Heart left ventricle (tissue), 16 donors: Measurements from ENCODE around the gene MYBPC2. TPM values are rescaled to one million over a fixed set of nuclear protein-coding genes. Genes with fewer than 3 reads are reported as not detected.

Experiments used
- ATAC-seq, 4 donors: fragments of 200-7000 bp; cut with Tn5 transposase; one replicate each; pipeline ENCODE4 v1.9.1; 2020 to 2022; ENCODE audit warnings: moderate library complexity in 4 of 4, mild to moderate bottlenecking in 3 of 4, moderate number of reproducible peaks in 1 of 4
- DNase-seq, 5 donors: peaks; one replicate each; pipeline ENCODE4 v3.0.0-alpha.2; 2020
- H3K27ac ChIP-seq, 12 donors: fragments of 200-600 bp; sonication (generic) in 4 of 12; one replicate each; pipeline versions ENCODE4 v1.5.0 to v1.8.0; 2016 to 2022; ENCODE audit warnings: mild to moderate bottlenecking in 2 of 12
- H3K27me3 ChIP-seq, 9 donors: fragments of 200-600 bp; sonication (generic) in 2 of 9; one replicate each; pipeline versions ENCODE4 v1.5.1 to v1.8.0; 2016 to 2022; ENCODE audit warnings: mild to moderate bottlenecking in 3 of 9
- H3K36me3 ChIP-seq, 9 donors: fragments of 200-600 bp; sonication (generic) in 2 of 9; one replicate each; pipeline versions ENCODE4 v1.5.0 to v1.8.0; 2018 to 2022; ENCODE audit warnings: mild to moderate bottlenecking in 2 of 9
- H3K4me1 ChIP-seq, 12 donors: fragments of 200-600 bp; sonication (generic) in 4 of 12; one replicate each; pipeline versions ENCODE4 v1.5.0 to v1.8.0; 2016 to 2022; ENCODE audit warnings: mild to moderate bottlenecking in 3 of 12
- H3K4me3 ChIP-seq, 12 donors: fragments of 200-600 bp; sonication (generic) in 4 of 12; one replicate each; pipeline versions ENCODE4 v1.5.0 to v1.8.0; 2017 to 2022; ENCODE audit warnings: mild to moderate bottlenecking in 9 of 12, moderate library complexity in 4 of 12
- H3K9me3 ChIP-seq, 12 donors: fragments of 200-600 bp; sonication (generic) in 4 of 12; one replicate each; pipeline versions ENCODE4 v1.5.0 to v1.8.0; 2016 to 2022; ENCODE audit warnings: mild to moderate bottlenecking in 1 of 12
- CTCF ChIP-seq, 12 donors: fragments of 200-600 bp; sonication (generic) in 4 of 12; IDR thresholded peaks; one replicate each; pipeline versions ENCODE4 v1.5.0 to v1.8.0; 2018 to 2022; ENCODE audit warnings: antibody characterized with exemption in 12 of 12, mild to moderate bottlenecking in 5 of 12
- POLR2A ChIP-seq, 2 donors: fragments of 450-650 bp; IDR thresholded peaks; one replicate each; pipeline ENCODE4 v1.6.1; 2017; ENCODE audit warnings: antibody characterized with exemption in 2 of 2, mild to moderate bottlenecking in 2 of 2, moderate library complexity in 2 of 2
- WGBS, 4 donors: extraction: QIAGEN DNeasy Blood & Tissue Kit in 2 of 4; methylation state at CpG; one replicate each; pipeline versions ENCODE4 v1.1.5 to v1.1.7; 2013 to 2018; 5-methylcytosine and 5-hydroxymethylcytosine counted together
- intact Hi-C, 10 donors: fragments of 100-400 bp; cut with DNase I; formaldehyde crosslinking; loops; one replicate each; pipeline versions ENCODE4 v1.11.1 to v1.14.2; 2022
- polyA plus RNA-seq, 2 donors: library from polyadenylated mRNA; stranded (reverse); fragments of 200-250 nt; gene quantifications; one replicate each; pipeline ENCODE4 v1.2.3, GENCODE V29; 2013
- total RNA-seq, 9 donors: library from RNA; depleted of rRNA in 2 of 9; stranded (reverse); fragments of >200 nt in 2 of 9; fragmentation: NEBNext Ultra II Directional in 3 of 9; extraction: Animal tissue kit (Norgen Biotek cat#: 25700) in 3 of 9; gene quantifications; one replicate each; pipeline versions ENCODE4 v1.1.0 to v1.2.4, GENCODE V29; 2016 to 2023
- donor health status: ischemic (EF 13 %, LVEDD 7.1; RV severe dilation, severe dysfunction).
- donor health status: healthy with polysubstance abuse.
- donor health status: DM: no; HTN: yes; CAD: no.
- donor health status: DM: no; HTN: no; CAD: no.
- donor health status: ischemic (EF 25% LVEDD 6.9; RV normal size, moderate dysfunction).
- donor health status: ischemic (EF 25% LVEDD 5.7; RV mildly dilated, moderate dysfunction).
- donor health status: healthy.
- donor health status: DM: yes; HTN: yes; CAD: no.
- donor health status: ischemic (EF 35%, LVEDD 5.7; RV mildly dilated, moderate dysfunction).
- donor health status: nonischemic (EF 11% LVEDD 7.7; RV severe dilation, severe dysfunction).
- donor health status: DM: yes; HTN: yes; CAD: no.
- donor health status: PGD.
- donor health status: ischemic (EF 29% LVEDD 5.4; RV normal size, mild dysfunction).
- donor health status: nonischemic (EF 23%, LVEDD 6.1; RV moderate dilation, normal function).

Gene MYBPC2
- total and polyA plus RNA-seq, 11 donors: 0.09 to 0.35 (median 0.28) TPM; not detected in 8

GRCh38 chr19:50498219-50499056 lies 65.7 kb downstream of the MYBPC2 start:
- no peaks in the 10 kb centered on the region for H3K36me3 ChIP-seq
- DNase-seq: no peak
- peak overlapping the region in 11 of 12 donors; percentile 13 to 67 (median 47) for H3K4me3 ChIP-seq
- H3K27ac ChIP-seq: peak overlapping the region; percentile 8 to 100 (median 70)
- TF ChIP-seq CTCF (IDR thresholded peaks at IDR 0.05): peak in 1 of 12 donors; percentile 34
- peak in 1 of 2 donors; percentile 29 for TF ChIP-seq POLR2A (IDR thresholded peaks at IDR 0.05)
- H3K9me3 ChIP-seq: no peaks in the 10 kb centered on the region
- ATAC-seq: no peak
- H3K4me1 ChIP-seq: peaks cover 0 to 8% (median 0%) of the 10 kb centered on the region in 12 donors
- H3K27me3 ChIP-seq: no peaks in the 10 kb centered on the region
- intact Hi-C loops: no loop called here
- 42 to 59% (median 53%) methylated on average over 11 of the region's 11 CpGs for WGBS, 4 donors

- H3K4me1 ChIP-seq: peaks cover 0 to 8% (median 0%) of the 10 kb centered on the region in 12 donors
- H3K9me3 ChIP-seq: no peaks in the 10 kb centered on the region
- ATAC-seq (peak; percentile 52 to 62 (median 62)), DNase-seq (peak; percentile 83 to 92 (median 86))
- H3K27me3 ChIP-seq: no peaks in the 10 kb centered on the region
- H3K4me3 ChIP-seq: peak overlapping the region in 11 of 12 donors; percentile 6 to 67 (median 51)
- 31 to 39% (median 36%) methylated on average over 22 to 27 of the region's 27 CpGs for WGBS, 4 donors
- TF ChIP-seq POLR2A (IDR thresholded peaks at IDR 0.05) (peak in 1 of 2 donors; percentile 92), CTCF (IDR thresholded peaks at IDR 0.05) (peak in 3 of 12 donors; percentile 8 to 26 (median 16))
- intact Hi-C loops: no loop called here
- H3K36me3 ChIP-seq: no peaks in the 10 kb centered on the region
- H3K27ac ChIP-seq: peak overlapping the region; percentile 71 to 100 (median 89)
Measured at GRCh38 chr19:50500060-50500752, 67.5 kb downstream of the MYBPC2 start.

GRCh38 chr19:50500753-50501151 lies 68.1 kb downstream of the MYBPC2 start:
- H3K9me3 ChIP-seq: no peaks in the 10 kb centered on the region
- peaks cover 0 to 5% (median 0%) of the 10 kb centered on the region in 9 donors for H3K36me3 ChIP-seq
- no peaks in the 10 kb centered on the region for H3K27me3 ChIP-seq
- H3K4me1 ChIP-seq: peaks cover 0 to 8% (median 0%) of the 10 kb centered on the region in 12 donors
- DNase-seq (peak in 4 of 5 donors; percentile 88 to 96 (median 90)), ATAC-seq (peak; percentile 66 to 81 (median 76))
- TF ChIP-seq POLR2A (IDR thresholded peaks at IDR 0.05) (peak in 1 of 2 donors; percentile 53), CTCF (IDR thresholded peaks at IDR 0.05) (no peak)
- peak overlapping the region in 11 of 12 donors; percentile 38 to 67 (median 51) for H3K4me3 ChIP-seq
- WGBS, 4 donors: 30 to 57% (median 40%) methylated on average over 8 to 10 of the region's 10 CpGs
- intact Hi-C loops: no loop called here
- H3K27ac ChIP-seq: peak overlapping the region; percentile 78 to 100 (median 93)

DNA sequence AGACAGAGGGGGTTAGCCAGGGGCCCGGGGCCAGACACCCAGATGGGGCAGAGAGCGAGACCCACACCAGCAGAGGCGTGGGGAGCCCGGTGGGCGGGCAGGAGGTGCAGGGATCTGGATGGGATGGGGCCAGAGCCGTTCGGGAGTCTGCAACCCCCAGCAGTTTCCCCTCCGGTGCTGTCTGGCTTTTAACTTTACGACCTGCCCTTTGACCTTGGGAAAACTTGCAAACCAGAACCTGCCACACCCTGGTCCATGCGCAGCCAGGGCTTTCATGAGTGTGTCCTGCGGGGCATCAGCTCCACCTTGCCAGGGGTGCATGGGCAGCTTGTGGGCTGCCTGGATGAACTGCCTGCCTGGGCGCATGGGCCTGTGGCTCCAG lies 68.5 kb downstream of the MYBPC2 start:
- H3K36me3 ChIP-seq: peaks cover 0 to 8% (median 0%) of the 10 kb centered on the region in 9 donors
- peak overlapping the region; percentile 6 to 67 (median 51) for H3K4me3 ChIP-seq
- peak overlapping the region; percentile 78 to 100 (median 93) for H3K27ac ChIP-seq
- intact Hi-C loops: no loop called here
- 38 to 50% (median 48%) methylated on average over 12 of the region's 12 CpGs for WGBS, 4 donors
- H3K9me3 ChIP-seq: no peaks in the 10 kb centered on the region
- no peak for TF ChIP-seq CTCF (IDR thresholded peaks at IDR 0.05)
- DNase-seq (peak in 2 of 5 donors; percentile 63 to 68), ATAC-seq (peak; percentile 2 to 12 (median 5))
- H3K27me3 ChIP-seq: no peaks in the 10 kb centered on the region
- peaks cover 0 to 8% (median 0%) of the 10 kb centered on the region in 12 donors for H3K4me1 ChIP-seq
